B cell (primary cell): Measurements from ENCODE around the gene ITGA6.

Experiments
- EZH2 ChIP-seq: IDR thresholded peaks from 2 replicates; pipeline ENCODE4 v1.6.1; 2012; ENCODE audit warnings: borderline replicate concordance, low read depth, mild to moderate bottlenecking, moderate library complexity, low read length; ENCODE audit not compliant: insufficient read depth, poor library complexity, severe bottlenecking
- TF ChIP-seq, protein P1 (sequence below): fragments of 200-600 bp; IDR thresholded peaks from one replicate; pipeline ENCODE4 v1.8.0; 2022; ENCODE audit warnings: antibody characterized with exemption, mild to moderate bottlenecking

GRCh38 chr2:172484253-172484652 lies 56.9 kb downstream of the ITGA6 start:
- TF ChIP-seq EZH2, result no peak
- TF ChIP-seq, protein P1, sequence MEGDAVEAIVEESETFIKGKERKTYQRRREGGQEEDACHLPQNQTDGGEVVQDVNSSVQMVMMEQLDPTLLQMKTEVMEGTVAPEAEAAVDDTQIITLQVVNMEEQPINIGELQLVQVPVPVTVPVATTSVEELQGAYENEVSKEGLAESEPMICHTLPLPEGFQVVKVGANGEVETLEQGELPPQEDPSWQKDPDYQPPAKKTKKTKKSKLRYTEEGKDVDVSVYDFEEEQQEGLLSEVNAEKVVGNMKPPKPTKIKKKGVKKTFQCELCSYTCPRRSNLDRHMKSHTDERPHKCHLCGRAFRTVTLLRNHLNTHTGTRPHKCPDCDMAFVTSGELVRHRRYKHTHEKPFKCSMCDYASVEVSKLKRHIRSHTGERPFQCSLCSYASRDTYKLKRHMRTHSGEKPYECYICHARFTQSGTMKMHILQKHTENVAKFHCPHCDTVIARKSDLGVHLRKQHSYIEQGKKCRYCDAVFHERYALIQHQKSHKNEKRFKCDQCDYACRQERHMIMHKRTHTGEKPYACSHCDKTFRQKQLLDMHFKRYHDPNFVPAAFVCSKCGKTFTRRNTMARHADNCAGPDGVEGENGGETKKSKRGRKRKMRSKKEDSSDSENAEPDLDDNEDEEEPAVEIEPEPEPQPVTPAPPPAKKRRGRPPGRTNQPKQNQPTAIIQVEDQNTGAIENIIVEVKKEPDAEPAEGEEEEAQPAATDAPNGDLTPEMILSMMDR, result peak; percentile 30
